ENCODE measurements around the gene SPTLC3. TPM values are rescaled to one million over a fixed set of nuclear protein-coding genes. Genes with fewer than 3 reads are reported as not detected.

SPTLC3 gene
- total RNA-seq, 2 donors from 2014 or later: 5.3 to 18.4 TPM

- Histone ChIP-seq H3K36me3 (replicated peaks in 1 of 2; ENCODE audit: insufficient read depth in 1 of 2, low read depth in 2 of 2) (no peaks in the 10 kb centered on the region), H3K4me1 (no peaks in the 10 kb centered on the region), H3K27me3 (no peaks in the 10 kb centered on the region), H3K27ac (no peak overlapping the region), H3K9me3 (no peaks in the 10 kb centered on the region), H3K4me3 (no peak overlapping the region)
- 84 to 86% methylated on average over 3 of the region's 3 CpGs for WGBS, 2 donors
- ATAC-seq: no peak
- DNase-seq: no peak
- intact Hi-C loops (cut with DNase I): no loop called here
- TF ChIP-seq POLR2A (IDR thresholded peaks at IDR 0.05) (no peak), CTCF (IDR thresholded peaks at IDR 0.05) (no peak)
Measured at GRCh38 chr20:13147971-13148370, 139.2 kb downstream of the SPTLC3 start.

GRCh38 chr20:13148402-13148801, 139.6 kb downstream of the SPTLC3 start:
- Histone ChIP-seq H3K9me3 (no peaks in the 10 kb centered on the region), H3K36me3 (replicated peaks in 1 of 2; ENCODE audit: insufficient read depth in 1 of 2, low read depth in 2 of 2) (no peaks in the 10 kb centered on the region), H3K4me1 (no peaks in the 10 kb centered on the region), H3K27me3 (no peaks in the 10 kb centered on the region), H3K27ac (no peak overlapping the region), H3K4me3 (no peak overlapping the region)
- ATAC-seq (no peak), DNase-seq (no peak)
- TF ChIP-seq POLR2A (IDR thresholded peaks at IDR 0.05): no peak
- TF ChIP-seq CTCF (IDR thresholded peaks at IDR 0.05): no peak
- intact Hi-C loops (cut with DNase I): no loop called here
- 83 to 88% methylated on average over 4 of the region's 4 CpGs for WGBS, 2 donors

GRCh38 chr20:13148961-13149360, 140.2 kb downstream of the SPTLC3 start:
- intact Hi-C loops (cut with DNase I): no loop called here
- no peaks in the 10 kb centered on the region for H3K27me3 ChIP-seq
- 94 to 96% methylated on average over 2 of the region's 2 CpGs for WGBS, 2 donors
- H3K36me3 ChIP-seq (replicated peaks in 1 of 2; ENCODE audit: insufficient read depth in 1 of 2, low read depth in 2 of 2): no peaks in the 10 kb centered on the region
- no peak overlapping the region for H3K27ac ChIP-seq
- H3K4me1 ChIP-seq: no peaks in the 10 kb centered on the region
- TF ChIP-seq CTCF (IDR thresholded peaks at IDR 0.05) (no peak), POLR2A (IDR thresholded peaks at IDR 0.05) (no peak)
- DNase-seq (no peak), ATAC-seq (no peak)
- H3K9me3 ChIP-seq: no peaks in the 10 kb centered on the region
- no peak overlapping the region for H3K4me3 ChIP-seq

GRCh38 chr20:13149371-13150105, 140.8 kb downstream of the SPTLC3 start:
- no peak overlapping the region for H3K27ac ChIP-seq
- TF ChIP-seq POLR2A (IDR thresholded peaks at IDR 0.05) (no peak), CTCF (IDR thresholded peaks at IDR 0.05) (no peak)
- H3K27me3 ChIP-seq: no peaks in the 10 kb centered on the region
- H3K4me3 ChIP-seq: no peak overlapping the region
- H3K36me3 ChIP-seq (replicated peaks in 1 of 2; ENCODE audit: insufficient read depth in 1 of 2, low read depth in 2 of 2): no peaks in the 10 kb centered on the region
- 81 to 88% methylated on average over 8 of the region's 8 CpGs for WGBS, 2 donors
- intact Hi-C loops (cut with DNase I): no loop called here
- no peaks in the 10 kb centered on the region for H3K4me1 ChIP-seq
- H3K9me3 ChIP-seq: no peaks in the 10 kb centered on the region
- ATAC-seq (no peak), DNase-seq (no peak)

GRCh38 chr20:13158369-13158768, 149.6 kb downstream of the SPTLC3 start:
- Histone ChIP-seq H3K27me3 (no peaks in the 10 kb centered on the region), H3K36me3 (replicated peaks in 1 of 2; ENCODE audit: insufficient read depth in 1 of 2, low read depth in 2 of 2) (peaks cover 0 to 2% of the 10 kb centered on the region in 2 donors), H3K4me1 (no peaks in the 10 kb centered on the region), H3K9me3 (no peaks in the 10 kb centered on the region), H3K4me3 (no peak overlapping the region), H3K27ac (no peak overlapping the region)
- no peak for TF ChIP-seq POLR2A (IDR thresholded peaks at IDR 0.05)
- TF ChIP-seq CTCF (IDR thresholded peaks at IDR 0.05): no peak
- intact Hi-C loops (cut with DNase I): no loop called here
- WGBS, 2 donors: 55 to 70% methylated on average over 4 of the region's 4 CpGs
- DNase-seq (no peak), ATAC-seq (no peak)
